ENCODE results near the gene RALBP1. TPM values are rescaled to one million over a fixed set of nuclear protein-coding genes. Genes with fewer than 3 reads are reported as not detected.

RALBP1 gene
- total and polyA plus RNA-seq, 9 of the 15 experiments (the other 6 are each of a cell fraction or from before 2014, with no cell fraction given): 10.9 to 70.0 (median 61.3) TPM

GRCh38 chr18:9475643-9476591, 604 bp downstream of the RALBP1 start (continued):
- TF ChIP-seq POLR3G (IDR thresholded peaks at IDR 0.05; ENCODE audit: extremely low read depth, insufficient read length, insufficient replicate concordance): no peak
- peak; percentile 52 for TF ChIP-seq MGA (IDR thresholded peaks at IDR 0.05)
- TF ChIP-seq ZFP30 (CRISPR knock-in tag; IDR thresholded peaks at IDR 0.05; ENCODE audit: borderline replicate concordance): no peak
- TF ChIP-seq IRF9 (tag; IDR thresholded peaks at IDR 0.05): no peak
- TF ChIP-seq ZBTB5 (IDR thresholded peaks at IDR 0.05): no peak
- TF ChIP-seq THRAP3 (IDR thresholded peaks at IDR 0.05; ENCODE audit: borderline replicate concordance): no peak
- TF ChIP-seq ELK3 (CRISPR knock-in tag; IDR thresholded peaks at IDR 0.05): no peak
- 0 out of 2 replicates have a peak, but pooled peaks have one; percentile 14 for TF ChIP-seq RUNX1 (IDR thresholded peaks at IDR 0.05; ENCODE audit: low read depth)
- no peak for TF ChIP-seq GATA2 (CRISPR knock-in tag; IDR thresholded peaks at IDR 0.05)
- no peak for TF ChIP-seq HNRNPUL1 (IDR thresholded peaks at IDR 0.05; ENCODE audit: low read length)
- peak; percentile 23; the same call in 1 of the 2 replicates for TF ChIP-seq POLR2A (conservative IDR thresholded peaks at IDR 0.05)

All from K562 (cell line).